NOMO-1 (cell line): ENCODE measurements around the gene TBC1D14.

Experiments used
- DNase-seq, 2 experiments: peaks; one replicate each; lab custom pipeline; 2025; ENCODE audit not compliant: unreplicated experiment in 2 of 2; lab: John Stamatoyannopoulos, UW

The TBC1D14 gene

GRCh38 chr4:6926681-6927478 is 17.3 kb downstream of the TBC1D14 start:
- no peak for DNase-seq

GRCh38 chr4:6928081-6928480 is 18.5 kb downstream of the TBC1D14 start:
- no peak for DNase-seq

- DNase-seq = no peak
Observed at GRCh38 chr4:6929339-6929811, 19.7 kb downstream of the TBC1D14 start.

- DNase-seq = peak; percentile 63 to 82
Observed at GRCh38 chr4:6929812-6930464, 20.3 kb downstream of the TBC1D14 start.

- no peak for DNase-seq
Observed at GRCh38 chr4:6932475-6932874, 22.8 kb downstream of the TBC1D14 start.

- DNase-seq = no peak
Observed at GRCh38 chr4:6932918-6933317, 23.3 kb downstream of the TBC1D14 start.

GRCh38 chr4:6933691-6934430 is 24.2 kb downstream of the TBC1D14 start:
- no peak for DNase-seq

GRCh38 chr4:6935965-6936364 is 26.3 kb downstream of the TBC1D14 start:
- no peak for DNase-seq

- no peak for DNase-seq
Observed at GRCh38 chr4:6937201-6937600, 27.6 kb downstream of the TBC1D14 start.

GRCh38 chr4:6937754-6938153 is 28.1 kb downstream of the TBC1D14 start:
- DNase-seq = no peak

GRCh38 chr4:6938237-6938636 is 28.6 kb downstream of the TBC1D14 start:
- peak; percentile 26 to 47 for DNase-seq

GRCh38 chr4:6938647-6939271 is 29.1 kb downstream of the TBC1D14 start:
- DNase-seq = no peak

GRCh38 chr4:6939761-6940743 is 30.4 kb downstream of the TBC1D14 start:
- peak; percentile 53 to 67 for DNase-seq

- no peak for DNase-seq
Observed at GRCh38 chr4:6940744-6941137, 31.1 kb downstream of the TBC1D14 start.

GRCh38 chr4:6941796-6942195 is 32.2 kb downstream of the TBC1D14 start:
- DNase-seq = peak; percentile 63 to 97

- peak; percentile 82 to 97 for DNase-seq
Observed at GRCh38 chr4:6942238-6942800, 32.7 kb downstream of the TBC1D14 start.

GRCh38 chr4:6943012-6943884 is 33.6 kb downstream of the TBC1D14 start:
- no peak for DNase-seq

- DNase-seq = no peak
Observed at GRCh38 chr4:6943885-6944225, 34.2 kb downstream of the TBC1D14 start.
